ENCODE data around the gene NFYB.

The NFYB gene

GRCh38 chr12:104155711-104156555 is 17.9 kb upstream of the NFYB start:
- no peak for DNase-seq (ENCODE audit: low read depth)

- no peak for DNase-seq (ENCODE audit: low read depth)
Measured at GRCh38 chr12:104154806-104155205, 16.8 kb upstream of the NFYB start.

GRCh38 chr12:104154286-104154685 is 16.3 kb upstream of the NFYB start:
- DNase-seq (ENCODE audit: low read depth) = no peak

- no peak for DNase-seq (ENCODE audit: low read depth)
Measured at GRCh38 chr12:104152685-104153241, 14.8 kb upstream of the NFYB start.

GRCh38 chr12:104150416-104150815 is 12.4 kb upstream of the NFYB start:
- no peak for DNase-seq (ENCODE audit: low read depth)

GRCh38 chr12:104147346-104147745 is 9.3 kb upstream of the NFYB start:
- DNase-seq (ENCODE audit: low read depth) = no peak

- no peak for DNase-seq (ENCODE audit: low read depth)
Measured at GRCh38 chr12:104143918-104144317, 5.9 kb upstream of the NFYB start.

GRCh38 chr12:104143002-104143401 is 5.0 kb upstream of the NFYB start:
- DNase-seq (ENCODE audit: low read depth) = no peak

GRCh38 chr12:104142543-104142942 is 4.5 kb upstream of the NFYB start:
- no peak for DNase-seq (ENCODE audit: low read depth)

- no peak for DNase-seq (ENCODE audit: low read depth)
Measured at GRCh38 chr12:104138797-104139152, 765 bp upstream of the NFYB start.

GRCh38 chr12:104137001-104137901 is 759 bp downstream of the NFYB start:
- peak; percentile 22 for DNase-seq (ENCODE audit: low read depth)

GRCh38 chr12:104136577-104136976 is 1.4 kb downstream of the NFYB start:
- DNase-seq (ENCODE audit: low read depth) = no peak

- DNase-seq (ENCODE audit: low read depth) = no peak
Measured at GRCh38 chr12:104134882-104135281, 3.1 kb downstream of the NFYB start.

- DNase-seq (ENCODE audit: low read depth) = no peak
Measured at GRCh38 chr12:104133866-104134265, 4.1 kb downstream of the NFYB start.

GRCh38 chr12:104133321-104133720 is 4.7 kb downstream of the NFYB start:
- DNase-seq (ENCODE audit: low read depth) = no peak

- no peak for DNase-seq (ENCODE audit: low read depth)
Measured at GRCh38 chr12:104132351-104132956, 5.6 kb downstream of the NFYB start.

- no peak for DNase-seq (ENCODE audit: low read depth)
Measured at GRCh38 chr12:104131609-104132008, 6.4 kb downstream of the NFYB start.

GRCh38 chr12:104130760-104131159 is 7.2 kb downstream of the NFYB start:
- DNase-seq (ENCODE audit: low read depth) = no peak

- DNase-seq (ENCODE audit: low read depth) = no peak
Measured at GRCh38 chr12:104126548-104126947, 11.5 kb downstream of the NFYB start.

- no peak for DNase-seq (ENCODE audit: low read depth)
Measured at GRCh38 chr12:104122298-104122697, 15.7 kb downstream of the NFYB start.

- DNase-seq (ENCODE audit: low read depth) = peak; percentile 66
Measured at GRCh38 chr12:104121001-104121400, 17.0 kb downstream of the NFYB start.

- no peak for DNase-seq (ENCODE audit: low read depth)
Measured at GRCh38 chr12:104115587-104115975, 22.4 kb downstream of the NFYB start.
